Measurements from ENCODE around the gene CNTN5. TPM values are rescaled to one million over a fixed set of nuclear protein-coding genes. Genes with fewer than 3 reads are reported as not detected.

Gene CNTN5
- polyA plus RNA-seq, 3 donors, result 14.5 to 19.1 (median 18.4) TPM

DNA sequence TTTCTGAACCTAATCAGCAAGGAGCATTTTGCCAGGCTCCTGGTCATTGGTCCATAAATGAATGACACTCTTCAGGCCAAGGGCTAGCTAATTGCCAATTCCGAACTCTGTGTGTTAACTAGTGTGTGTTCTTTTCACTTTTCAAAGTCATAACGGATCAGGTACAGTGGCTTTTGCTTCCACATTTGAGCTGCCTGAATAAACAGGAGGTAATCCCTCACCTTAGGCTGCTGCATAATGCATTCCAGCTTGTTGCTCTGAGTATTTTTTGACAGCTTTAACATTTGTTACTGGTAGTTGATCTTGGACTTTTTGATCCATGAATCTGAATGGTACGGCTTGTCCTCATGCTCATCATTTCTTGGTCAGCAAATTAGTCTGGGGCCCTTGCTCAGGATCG is 485.1 kb downstream of the CNTN5 start:
- DNase-seq, result peak; percentile 2

DNA sequence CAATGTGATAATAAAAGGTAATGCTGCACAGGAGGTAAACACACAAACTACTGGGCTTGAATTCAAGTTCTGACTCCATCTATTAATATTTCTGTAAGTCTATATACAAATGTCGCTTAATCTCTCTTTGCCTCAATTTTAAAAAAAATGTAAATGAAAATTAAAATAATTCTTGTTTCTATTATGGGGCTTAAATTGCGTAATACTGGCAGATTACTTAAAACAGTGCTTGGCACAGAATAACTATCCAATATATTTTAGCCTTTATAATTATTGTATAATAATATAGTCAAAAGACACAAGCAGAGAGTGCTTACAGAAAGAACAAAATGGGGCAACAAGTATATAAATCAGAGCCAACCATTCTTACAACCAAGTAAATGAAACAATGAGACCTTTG is 489.1 kb downstream of the CNTN5 start:
- no peak for DNase-seq

DNA sequence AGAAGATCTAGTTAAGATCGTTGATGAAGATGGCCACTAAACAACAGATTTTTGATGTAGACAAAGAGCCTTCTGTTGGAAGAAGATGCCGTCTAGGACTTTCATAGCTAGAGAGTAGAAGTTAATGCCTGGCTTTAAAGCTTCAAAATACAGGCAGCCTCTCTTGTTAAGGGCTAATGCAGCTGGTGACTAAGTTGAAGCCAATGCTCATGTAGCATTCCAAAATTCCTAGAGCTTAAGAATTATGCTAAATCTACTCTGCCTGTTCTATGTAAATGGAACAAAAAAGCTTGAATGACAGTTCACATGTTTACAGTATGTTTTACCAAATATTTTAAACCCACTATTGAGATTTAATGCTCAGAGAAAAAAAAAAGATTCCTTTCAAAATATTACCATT is 492.6 kb downstream of the CNTN5 start:
- DNase-seq, result no peak

DNA sequence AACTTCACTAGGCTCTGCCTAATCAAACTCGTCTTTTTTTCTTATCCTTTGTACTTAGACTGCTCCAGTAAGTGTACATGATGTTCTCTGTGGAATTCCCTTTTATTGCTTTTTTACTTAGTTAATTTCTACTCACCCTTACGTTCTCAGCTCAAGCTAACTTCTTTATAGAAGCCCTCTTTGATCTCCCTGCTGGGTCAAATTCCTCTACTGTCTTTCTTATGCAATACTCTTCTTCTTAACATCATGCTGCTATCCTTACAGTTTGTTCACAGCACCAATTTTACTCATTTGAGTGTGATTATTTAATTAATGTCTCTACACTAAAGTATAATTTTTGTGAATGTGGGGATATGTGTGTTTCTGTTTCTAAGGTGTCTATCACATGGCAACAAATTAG is 498.3 kb downstream of the CNTN5 start:
- DNase-seq, result no peak

DNA sequence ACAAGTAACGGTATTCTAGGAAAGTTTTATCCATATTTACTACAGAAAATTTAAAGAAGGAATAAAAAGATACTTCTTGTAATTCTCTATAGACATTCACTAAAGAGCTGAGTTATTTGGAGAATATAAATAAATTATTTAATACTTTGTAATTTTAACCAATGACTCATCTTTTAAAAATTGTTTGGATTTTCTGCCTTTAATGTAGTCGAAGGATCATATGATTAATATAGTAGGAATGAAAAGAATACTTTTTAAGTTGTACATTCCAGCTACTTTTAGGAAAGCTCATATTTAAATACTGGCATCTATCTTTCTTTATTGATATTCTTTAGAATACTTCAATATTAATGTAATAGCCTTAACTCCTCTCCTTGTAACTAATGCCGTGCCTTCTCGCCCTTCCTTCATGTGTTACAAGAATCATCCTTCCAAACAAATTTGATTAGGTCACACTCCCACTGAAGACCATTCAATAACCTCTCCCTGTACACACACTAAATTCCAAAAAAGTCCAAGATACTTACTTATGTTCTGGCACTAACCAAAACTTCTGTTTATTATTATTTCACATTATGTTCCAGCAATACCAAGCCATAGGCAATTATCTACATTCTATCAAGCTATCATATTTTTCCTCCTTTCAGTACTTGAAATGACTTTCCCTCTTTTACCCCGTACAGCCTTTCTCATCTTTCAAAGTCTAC is 501.9 kb downstream of the CNTN5 start:
- DNase-seq, result no peak

DNA sequence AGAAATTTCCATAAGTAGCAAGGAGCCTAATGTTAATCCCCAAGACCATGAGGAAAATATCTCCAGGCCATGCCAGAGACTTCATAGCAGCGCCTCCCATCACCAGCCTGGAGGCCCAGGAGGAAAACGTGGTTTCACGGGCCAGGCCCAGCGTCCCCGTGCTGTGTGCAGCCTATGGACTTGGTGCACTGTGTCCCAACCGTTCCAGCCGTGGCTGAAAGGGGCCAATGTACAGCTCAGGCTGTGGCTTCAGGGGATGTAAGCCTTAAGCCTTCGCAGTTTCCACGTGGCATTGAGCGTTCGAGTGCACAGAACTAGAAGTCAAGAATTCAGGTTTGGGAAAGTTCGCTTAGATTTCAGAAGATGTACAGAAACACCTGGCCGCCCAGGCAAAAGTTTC is 510.7 kb downstream of the CNTN5 start:
- DNase-seq, result no peak

DNA sequence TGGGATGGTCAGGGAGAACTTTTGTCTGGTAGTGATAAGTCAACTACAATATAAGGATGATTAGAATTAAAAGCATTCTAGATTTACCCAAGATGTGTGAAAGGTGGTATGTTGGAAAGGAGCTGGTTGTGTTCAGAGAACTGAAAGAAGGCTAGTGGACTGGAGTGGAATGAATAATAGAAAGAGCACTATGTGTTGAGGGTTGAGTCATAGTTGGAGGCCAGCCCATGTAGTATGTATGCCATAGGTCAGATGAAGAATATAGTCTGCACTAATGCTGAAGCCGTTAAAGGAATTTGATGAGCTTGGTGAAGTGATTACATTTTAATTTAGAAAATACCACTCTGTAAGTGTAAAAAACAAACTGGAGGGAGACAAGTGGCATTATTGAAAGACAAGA is 514.1 kb downstream of the CNTN5 start:
- no peak for DNase-seq

DNA sequence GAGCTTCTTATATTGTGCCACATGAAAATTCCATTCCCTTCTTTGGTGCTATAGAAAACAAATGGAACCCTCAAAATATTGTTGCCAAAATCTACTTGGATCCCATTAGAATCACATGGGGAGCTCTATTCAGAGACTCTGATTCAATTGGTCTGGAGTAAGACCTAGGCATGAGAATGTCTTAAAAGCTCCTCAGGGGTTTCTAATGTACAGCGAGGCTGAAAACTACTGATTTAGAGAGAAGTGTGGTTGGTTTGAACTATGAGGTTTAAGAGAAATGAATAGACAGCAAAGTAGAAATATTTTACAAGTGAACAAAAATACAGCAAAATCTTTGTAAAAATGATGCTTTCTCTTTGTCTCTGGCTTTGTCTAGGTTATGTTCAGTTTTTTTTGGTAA is 514.7 kb downstream of the CNTN5 start:
- DNase-seq, result no peak

DNA sequence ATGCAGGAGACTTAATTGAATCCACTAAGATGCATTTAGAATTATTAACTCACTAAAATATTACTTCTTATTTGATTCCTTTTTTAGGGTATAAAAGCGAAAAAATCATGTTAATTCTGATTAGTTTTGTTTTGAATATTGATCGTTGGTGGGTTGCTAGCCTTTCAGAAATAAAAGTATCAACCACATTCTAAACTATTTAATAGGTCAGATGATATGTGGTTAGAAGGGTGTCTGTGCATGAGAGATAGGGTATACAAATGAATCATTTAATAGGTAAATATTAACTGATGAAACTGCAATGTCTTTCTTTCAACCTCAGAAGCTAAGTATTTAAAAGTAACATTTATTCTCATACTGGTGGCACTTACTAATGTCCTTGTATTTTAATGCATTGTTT is 515.1 kb downstream of the CNTN5 start:
- no peak for DNase-seq

DNA sequence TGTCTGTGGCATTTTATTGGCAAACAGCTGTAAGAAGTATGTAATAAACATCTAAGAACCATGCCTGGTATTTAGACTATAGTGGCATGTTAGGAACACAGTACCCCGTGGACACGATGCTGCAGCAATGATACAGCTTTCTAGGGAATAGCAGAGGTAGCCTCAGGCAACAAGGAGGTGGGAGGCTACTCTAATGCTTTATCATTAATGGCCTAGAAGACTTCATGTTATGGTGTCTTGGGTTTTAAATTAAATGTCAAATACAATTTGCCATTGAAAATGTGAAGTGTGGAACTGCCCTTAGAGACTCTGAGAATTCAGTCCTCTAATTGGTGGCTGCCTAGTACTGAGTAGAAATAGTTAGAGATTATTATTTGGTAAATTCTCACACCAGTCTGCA is 516.9 kb downstream of the CNTN5 start:
- DNase-seq, result no peak

DNA sequence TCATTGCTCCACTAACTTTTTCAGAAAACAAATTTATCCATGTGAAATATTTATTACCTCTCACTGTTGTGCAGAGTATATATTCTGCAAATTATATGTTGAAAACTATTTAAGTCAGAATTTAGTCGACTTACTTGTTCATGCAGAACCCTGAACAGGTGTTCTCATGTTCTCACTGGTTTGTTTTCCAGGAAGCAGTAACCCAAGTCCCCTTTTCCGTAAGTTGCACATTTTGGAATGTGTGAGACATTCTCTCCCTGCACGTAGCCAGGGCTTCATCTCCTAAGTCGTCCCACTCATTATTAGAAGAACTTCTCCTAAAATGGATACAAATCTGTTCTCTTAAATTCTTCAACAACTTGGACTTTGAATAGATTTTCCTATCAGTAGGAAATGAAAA is 524.9 kb downstream of the CNTN5 start:
- DNase-seq, result peak; percentile 29

DNA sequence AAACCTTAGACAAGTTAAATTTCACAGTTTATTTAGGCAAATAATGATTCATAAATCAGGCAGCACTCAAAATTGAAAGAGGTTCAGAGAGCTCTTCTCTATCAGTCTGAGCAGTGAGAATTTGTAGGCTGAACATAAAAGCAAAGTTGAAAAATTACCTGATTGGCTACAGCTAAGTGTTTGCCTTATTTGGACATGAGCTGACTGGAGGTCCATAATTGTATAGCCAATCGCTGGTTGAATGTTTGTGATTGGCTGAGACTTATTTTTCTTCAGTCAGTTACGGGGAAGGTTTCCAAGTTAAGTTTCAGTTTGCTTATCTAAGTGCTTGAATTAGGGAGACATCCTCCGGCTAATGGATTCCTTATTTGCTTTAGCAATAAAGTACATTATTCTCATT is 527.5 kb downstream of the CNTN5 start:
- no peak for DNase-seq

DNA sequence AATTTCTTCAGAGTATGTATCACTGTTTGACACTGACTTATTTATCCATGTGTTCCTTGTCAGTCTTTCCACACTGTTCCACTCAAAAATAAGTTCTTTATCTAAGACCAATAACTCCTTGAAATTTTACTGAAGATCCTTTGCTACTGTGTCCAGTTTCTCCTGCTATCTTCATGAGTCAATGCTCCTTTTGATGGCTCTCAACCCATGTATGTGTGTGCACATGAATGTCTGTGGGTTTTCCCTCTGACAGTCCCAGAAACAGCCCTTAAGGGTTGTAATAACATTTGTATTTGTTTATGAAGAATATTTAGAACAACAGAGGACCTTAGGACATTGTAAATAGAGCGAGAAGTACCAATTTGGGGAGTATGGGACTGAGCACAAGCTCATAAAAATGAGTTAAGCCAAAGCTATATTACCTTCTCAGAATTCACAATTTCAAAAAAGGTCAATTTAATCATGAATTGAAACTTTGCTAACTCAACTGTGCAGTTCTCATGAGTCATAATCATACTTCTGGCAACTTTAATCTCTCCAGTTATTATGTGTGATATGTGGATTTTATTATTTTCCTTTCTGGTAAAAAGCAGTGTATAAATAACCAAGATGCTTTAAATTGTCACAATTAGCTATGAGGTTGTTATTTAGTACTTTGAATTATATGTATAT is 533.6 kb downstream of the CNTN5 start:
- DNase-seq, result no peak

DNA sequence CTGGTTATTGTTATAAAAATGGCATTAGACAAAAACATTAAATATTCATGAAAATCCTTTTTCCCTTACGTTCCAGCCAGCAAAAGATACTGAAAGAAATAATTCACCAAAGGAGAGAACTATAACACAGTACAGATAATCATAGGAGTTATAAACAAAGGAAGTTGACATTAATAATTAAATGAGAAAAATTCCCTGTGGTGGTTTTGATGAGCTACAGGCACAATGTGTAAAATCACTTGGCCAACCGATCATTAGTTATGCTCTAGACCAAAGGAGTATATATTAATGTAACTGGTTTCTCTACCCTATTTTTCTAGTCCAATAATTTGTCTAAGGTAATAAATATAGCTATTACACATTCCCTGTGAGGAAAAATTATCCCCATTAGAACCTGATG is 534.7 kb downstream of the CNTN5 start:
- no peak for DNase-seq

DNA sequence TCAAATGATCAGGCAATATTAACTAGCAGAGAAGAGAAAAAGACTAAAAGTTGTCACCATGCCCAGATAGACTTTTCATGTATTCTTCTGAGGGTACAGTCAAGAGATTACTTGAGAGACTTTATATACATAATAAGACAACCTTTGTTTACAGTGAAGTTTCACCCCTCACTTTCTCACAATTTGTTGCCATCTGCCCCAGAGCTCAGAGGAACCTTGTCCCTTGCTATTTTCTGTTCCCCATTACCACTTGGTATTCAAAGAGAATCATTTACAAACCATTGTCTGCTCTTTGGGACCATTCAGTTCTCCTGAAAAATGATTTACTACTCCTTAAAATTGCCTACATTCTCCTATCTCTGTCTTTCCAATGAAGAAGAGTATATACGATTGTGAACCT is 544.6 kb downstream of the CNTN5 start:
- DNase-seq, result no peak

DNA sequence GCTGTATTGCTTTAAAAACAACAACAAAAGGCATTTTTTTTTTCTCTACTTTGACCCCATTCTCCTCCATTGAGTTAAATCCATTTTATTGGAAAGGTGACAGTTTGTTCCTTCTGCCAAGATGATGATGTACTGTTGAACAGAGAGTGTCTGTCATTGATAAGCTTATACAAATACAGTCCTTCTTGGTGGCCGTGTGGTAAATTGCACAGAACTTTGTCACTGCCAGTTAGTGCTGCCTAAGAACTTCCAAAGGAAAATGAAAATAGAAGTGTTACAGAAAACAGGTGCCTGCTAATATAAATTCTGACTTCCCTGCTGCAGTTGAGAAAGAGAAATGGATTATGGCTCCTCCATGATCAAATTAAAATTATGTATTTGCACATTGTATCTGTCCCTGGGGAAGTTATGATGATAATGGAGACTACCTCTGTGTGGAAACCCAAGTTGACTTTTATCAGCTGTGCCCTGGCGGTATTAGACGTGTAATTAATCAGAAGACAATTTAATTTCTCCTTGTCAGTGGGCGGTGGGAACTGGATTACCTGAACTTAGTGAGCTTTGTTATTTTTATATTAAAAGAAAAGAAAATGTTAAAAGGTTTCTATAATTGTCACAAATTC is 546.7 kb downstream of the CNTN5 start:
- DNase-seq, result no peak

DNA sequence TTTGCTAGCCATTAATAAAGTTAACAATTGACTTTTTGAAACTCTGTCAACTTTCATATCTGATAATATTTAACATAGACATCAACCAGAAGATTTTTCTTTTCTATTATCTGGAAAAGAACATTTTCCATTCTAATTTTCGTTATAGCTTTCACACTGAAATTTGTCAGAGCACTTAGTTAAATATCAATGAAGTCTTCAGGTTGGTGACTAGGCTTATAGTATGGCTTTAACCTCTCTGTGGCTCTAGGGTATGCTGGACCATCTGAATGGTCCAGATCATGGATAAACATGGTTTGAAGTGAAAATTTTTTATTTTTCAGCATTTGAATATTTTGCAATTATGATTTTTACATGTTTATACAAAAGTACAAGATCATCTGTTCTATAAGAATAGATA is 548.1 kb downstream of the CNTN5 start:
- DNase-seq, result no peak

DNA sequence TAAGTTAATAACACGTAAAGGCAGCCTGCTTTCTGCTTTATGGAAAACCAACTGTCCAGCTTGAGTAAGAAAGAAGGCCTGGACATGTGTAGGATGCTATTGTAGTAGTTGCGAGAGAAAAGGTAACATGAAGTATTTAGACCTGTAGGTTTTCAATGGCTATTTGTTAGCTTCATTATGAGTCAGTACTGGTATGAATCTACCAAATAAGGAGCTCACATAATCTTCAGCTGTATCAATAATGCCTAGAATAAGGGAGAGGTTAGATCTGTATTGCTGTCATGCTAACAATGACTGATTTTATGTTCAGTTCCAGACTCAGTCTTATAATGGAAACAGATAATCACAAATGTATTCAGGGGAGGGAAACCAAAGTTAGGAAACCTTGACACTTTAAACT is 550.3 kb downstream of the CNTN5 start:
- DNase-seq, result no peak

DNA sequence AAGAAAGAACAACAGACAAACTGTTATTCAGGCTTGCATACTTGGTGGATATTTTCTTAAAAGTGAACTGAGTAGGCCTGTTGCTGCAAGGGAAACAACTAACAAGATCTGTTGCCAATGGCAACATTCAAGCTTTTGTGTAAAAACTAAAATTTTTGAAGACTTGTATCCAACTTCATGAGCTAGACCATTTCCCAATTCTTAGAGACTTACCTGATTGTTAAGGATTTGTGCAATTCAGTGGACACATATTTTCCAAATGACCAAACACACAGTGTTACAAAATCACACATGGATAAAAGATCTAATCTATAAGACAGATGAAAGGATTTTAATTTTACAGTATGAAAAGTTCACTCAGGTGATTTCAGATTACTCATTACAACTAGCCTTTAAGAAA is 564.1 kb downstream of the CNTN5 start:
- DNase-seq, result no peak

DNA sequence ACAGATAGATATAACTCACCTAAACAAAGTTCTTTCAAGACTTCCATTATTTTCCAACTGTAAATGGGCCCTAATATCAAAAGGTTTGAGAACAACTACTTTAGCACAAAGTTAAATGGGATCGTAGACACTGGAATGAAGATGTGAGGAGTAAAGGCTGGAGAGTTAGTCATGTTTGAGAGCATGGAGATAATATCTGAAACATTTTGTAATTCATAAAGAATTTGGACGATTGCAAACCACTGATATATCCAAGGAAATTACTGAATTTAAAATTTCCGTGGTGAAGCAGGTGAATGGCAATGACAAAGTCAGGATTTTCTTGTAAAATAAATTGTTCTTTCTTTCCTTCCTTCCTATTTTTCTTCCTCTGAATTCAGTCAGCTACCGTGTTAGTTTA is 564.9 kb downstream of the CNTN5 start:
- no peak for DNase-seq

DNA sequence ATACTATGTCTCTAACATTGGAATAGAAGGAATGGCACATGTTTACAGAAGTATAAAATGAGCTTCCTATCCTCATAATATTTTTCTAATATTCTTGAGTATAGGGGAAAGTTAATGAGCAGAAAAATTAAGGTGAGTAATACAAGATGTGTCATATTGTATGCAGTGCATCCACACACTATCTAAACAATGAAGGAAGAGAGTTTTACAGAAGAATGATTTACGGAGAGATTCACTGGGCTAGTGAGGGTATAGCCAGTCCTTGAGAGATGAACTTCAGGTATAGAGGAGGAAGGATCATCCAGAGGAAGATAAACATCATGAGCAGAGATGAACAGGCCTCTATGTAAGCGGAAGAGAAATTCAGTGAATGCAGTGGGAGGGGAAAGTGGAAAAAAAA is 569.0 kb downstream of the CNTN5 start:
- DNase-seq, result no peak

DNA sequence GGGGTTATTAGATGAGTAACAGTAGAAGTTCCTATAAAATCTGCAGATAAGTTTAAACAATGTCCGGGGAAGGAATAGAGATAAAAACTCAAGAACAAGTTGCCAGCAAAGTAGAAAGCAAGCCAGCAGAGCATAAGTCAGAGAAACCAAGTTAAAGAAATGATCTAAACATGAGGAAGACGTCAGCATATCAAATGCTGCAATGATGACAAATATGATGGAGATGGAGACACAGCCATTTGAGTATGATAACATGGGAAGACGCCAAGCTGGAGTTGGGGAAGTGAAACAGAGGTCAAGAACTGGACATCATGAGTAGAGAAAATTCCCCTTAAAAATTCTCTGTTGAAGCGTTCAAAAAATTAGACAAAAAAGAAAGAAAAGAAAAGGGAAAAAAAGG is 571.5 kb downstream of the CNTN5 start:
- no peak for DNase-seq

DNA sequence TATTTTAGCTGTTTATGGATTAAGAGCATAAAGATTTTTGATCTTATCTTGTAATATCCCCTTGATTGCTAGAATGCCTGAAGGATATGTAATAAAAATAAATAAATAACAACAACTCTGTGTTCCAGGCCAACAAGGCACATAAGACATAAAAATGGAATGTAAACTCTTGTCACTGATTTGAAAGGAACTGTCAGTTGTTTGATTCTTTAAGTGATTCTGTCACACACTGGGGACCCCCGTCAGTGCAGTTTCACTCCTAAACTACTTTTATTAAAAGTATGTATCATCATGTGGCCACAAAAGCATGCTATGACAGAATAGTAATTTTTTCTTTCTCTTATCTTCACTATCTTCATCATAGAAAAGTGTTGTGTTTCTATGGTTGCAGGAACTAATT is 572.4 kb downstream of the CNTN5 start:
- DNase-seq, result no peak

DNA sequence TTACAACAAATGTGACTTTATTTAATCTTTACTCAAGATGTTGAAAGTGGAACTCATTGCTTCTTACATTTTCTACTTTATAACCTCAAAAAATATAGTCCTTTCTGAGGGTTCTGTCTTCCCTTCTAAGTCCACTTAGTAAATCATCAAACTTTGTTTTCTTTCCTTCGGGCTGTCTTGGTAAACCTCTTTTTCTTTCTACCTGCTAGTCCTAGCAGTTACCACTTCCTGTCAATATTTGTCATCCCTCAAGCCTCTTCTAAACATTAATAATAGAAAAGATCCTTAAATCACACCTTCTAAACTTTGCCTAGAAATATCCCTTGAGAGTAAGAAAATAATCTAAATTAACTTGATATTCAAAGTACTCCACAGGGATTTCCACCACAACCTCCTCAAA is 580.4 kb downstream of the CNTN5 start:
- no peak for DNase-seq
